Subcutaneous adipose tissue (tissue), 4 donors: Measurements from ENCODE around the gene IL23R. TPM values are rescaled to one million over a fixed set of nuclear protein-coding genes. Genes with fewer than 3 reads are reported as not detected.

Source experiments
- total RNA-seq, 4 donors: library from RNA; depleted of rRNA; stranded (reverse); fragments of >200 nt; gene quantifications; one replicate each; pipeline ENCODE4 v1.1.0, GENCODE V29; 2016
- TF ChIP-seq, protein P1 (sequence below): fragments of 450-650 bp; IDR thresholded peaks from one replicate; pipeline ENCODE4 v1.5.1; 2016; ENCODE audit warnings: low read depth, mild to moderate bottlenecking, control low read depth, antibody characterized with exemption, moderate library complexity

The IL23R gene
- total RNA-seq, 4 donors from 2014 or later: not detected

- TF ChIP-seq, protein P1, sequence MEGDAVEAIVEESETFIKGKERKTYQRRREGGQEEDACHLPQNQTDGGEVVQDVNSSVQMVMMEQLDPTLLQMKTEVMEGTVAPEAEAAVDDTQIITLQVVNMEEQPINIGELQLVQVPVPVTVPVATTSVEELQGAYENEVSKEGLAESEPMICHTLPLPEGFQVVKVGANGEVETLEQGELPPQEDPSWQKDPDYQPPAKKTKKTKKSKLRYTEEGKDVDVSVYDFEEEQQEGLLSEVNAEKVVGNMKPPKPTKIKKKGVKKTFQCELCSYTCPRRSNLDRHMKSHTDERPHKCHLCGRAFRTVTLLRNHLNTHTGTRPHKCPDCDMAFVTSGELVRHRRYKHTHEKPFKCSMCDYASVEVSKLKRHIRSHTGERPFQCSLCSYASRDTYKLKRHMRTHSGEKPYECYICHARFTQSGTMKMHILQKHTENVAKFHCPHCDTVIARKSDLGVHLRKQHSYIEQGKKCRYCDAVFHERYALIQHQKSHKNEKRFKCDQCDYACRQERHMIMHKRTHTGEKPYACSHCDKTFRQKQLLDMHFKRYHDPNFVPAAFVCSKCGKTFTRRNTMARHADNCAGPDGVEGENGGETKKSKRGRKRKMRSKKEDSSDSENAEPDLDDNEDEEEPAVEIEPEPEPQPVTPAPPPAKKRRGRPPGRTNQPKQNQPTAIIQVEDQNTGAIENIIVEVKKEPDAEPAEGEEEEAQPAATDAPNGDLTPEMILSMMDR: no peak
Measured at GRCh38 chr1:67211589-67212563, 45.6 kb downstream of the IL23R start.

GRCh38 chr1:67213164-67213563 lies 46.9 kb downstream of the IL23R start:
- TF ChIP-seq, protein P1: no peak

DNA sequence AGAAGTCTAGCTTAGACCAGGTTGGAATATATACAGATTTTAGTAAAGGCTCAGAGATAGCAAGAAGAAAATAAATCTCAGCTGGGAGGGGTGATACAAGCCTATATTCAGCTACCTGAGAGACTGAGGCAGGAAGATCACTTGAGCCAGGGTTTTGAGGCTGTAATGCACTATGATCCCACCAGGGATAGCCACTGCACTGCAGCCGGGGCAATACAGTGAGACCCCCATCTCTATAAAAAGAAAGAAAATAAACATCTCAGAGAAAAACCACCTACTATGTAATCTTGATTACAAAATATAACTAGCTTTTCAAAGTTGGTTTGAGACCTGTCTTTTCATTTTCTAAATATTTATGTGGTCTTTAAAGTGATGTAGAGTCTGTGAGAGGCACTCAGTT lies 47.7 kb downstream of the IL23R start:
- TF ChIP-seq, protein P1: no peak

DNA sequence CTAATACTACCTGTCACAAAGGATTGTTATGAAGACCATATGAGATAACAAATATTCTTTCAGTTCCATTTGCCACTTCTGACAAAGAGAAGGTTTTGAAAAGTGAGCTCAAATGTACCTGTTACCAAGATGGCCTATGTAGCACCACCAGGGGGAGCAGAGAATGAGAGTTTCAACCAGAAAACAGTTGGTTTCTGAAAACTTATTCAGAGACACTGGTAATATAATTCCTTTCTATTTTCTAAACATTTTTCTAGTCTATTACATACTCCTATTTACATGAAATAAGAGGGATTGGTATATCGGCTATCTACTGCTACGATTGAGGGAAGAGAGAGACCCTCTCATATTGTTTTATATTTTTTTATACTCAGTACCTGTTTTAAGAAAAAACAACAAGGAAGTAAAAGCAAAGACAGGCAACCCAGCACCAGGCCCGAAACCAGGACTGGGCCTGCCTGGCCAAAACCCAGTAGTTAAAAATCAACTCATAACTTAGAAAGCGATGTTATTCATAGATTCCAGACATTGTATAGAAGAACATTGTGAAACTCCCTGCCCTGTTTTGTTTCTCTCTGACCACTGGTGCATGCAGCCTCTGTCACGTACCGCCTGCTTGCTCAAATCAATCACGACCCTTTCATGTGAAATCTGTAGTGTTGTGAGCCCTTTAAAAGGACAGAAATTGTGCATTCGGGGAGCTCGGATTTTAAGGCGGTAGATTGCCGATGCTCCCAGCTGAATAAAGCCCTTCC lies 48.3 kb downstream of the IL23R start:
- TF ChIP-seq, protein P1: no peak

- TF ChIP-seq, protein P1: no peak
Measured at GRCh38 chr1:67216401-67216800, 50.1 kb downstream of the IL23R start.

- TF ChIP-seq, protein P1: no peak
Measured at GRCh38 chr1:67217417-67217816, 51.2 kb downstream of the IL23R start.

DNA sequence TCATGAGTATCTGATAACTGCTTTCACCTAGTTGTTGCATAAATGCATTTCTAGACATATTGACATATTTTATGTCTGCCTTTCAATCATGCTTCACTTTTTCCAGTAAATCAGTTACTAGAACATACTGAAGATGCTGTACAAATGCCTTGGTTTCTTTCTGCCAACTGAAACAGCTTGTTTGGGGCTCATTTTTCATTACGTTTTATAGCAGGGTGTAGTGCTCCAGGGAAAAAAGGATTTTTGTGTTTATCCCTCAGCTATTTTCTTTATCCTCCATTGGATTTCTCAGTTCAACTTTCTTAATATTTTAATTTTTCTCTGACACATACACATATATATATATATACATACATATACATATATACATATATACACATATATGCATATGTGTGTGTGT lies 51.7 kb downstream of the IL23R start:
- TF ChIP-seq, protein P1: no peak
